CD4-positive, alpha-beta T cell (primary cell): Measurements from ENCODE around the gene KMT2C. TPM values are rescaled to one million over a fixed set of nuclear protein-coding genes. Genes with fewer than 3 reads are reported as not detected.

Source experiments
- ATAC-seq: fragments of 200-7000 bp; cut with Tn5 transposase; one replicate; pipeline ENCODE4 v1.10.0; 2022; ENCODE audit warnings: mild to moderate bottlenecking; ENCODE audit not compliant: poor library complexity
- CTCF ChIA-PET: fragments of 350-600 bp; sonication (Branson Sonifier 250); formaldehyde crosslinking; loops from one replicate; lab custom pipeline; 2021; ENCODE audit warnings: antibody characterized with exemption, inconsistent platforms; lab: Charles Lee
- POLR2A ChIA-PET: fragments of 350-600 bp; sonication (Branson Sonifier 250); formaldehyde crosslinking; loops from one replicate; lab custom pipeline; 2021; ENCODE audit warnings: antibody characterized with exemption, inconsistent platforms; lab: Charles Lee
- DNase-seq, 14 experiments: peaks; one replicate each; pipeline ENCODE4 v3.0.0-alpha.2; 2013 to 2020; ENCODE audit warnings: mixed read lengths in 2 of 14
- H3K27ac ChIP-seq, 2 donors: one replicate each; pipeline versions ENCODE4 v1.5.1 to v1.7.0; 2013; ENCODE audit warnings: low read length in 2 of 2, low read depth in 1 of 2, mild to moderate bottlenecking in 1 of 2
- H3K27me3 ChIP-seq, 2 experiments: 1 replicate in 1 of 2; 2 replicates in 1 of 2; pipeline versions ENCODE4 v1.6.1 to v1.7.0; 2013; ENCODE audit warnings: low read length in 2 of 2, control low read depth in 1 of 2, mild to moderate bottlenecking in 1 of 2, moderate library complexity in 1 of 2; ENCODE audit not compliant: insufficient read depth in 2 of 2, control insufficient read depth in 1 of 2
- H3K36me3 ChIP-seq: one replicate; pipeline ENCODE4 v1.6.1; 2013; ENCODE audit warnings: low read length, control low read depth; ENCODE audit not compliant: insufficient read depth
- H3K4me1 ChIP-seq: one replicate; pipeline ENCODE4 v1.6.1; 2013; ENCODE audit warnings: low read length, control low read depth; ENCODE audit not compliant: insufficient read depth
- H3K4me3 ChIP-seq: one replicate; pipeline ENCODE4 v1.5.1; 2013; ENCODE audit warnings: mild to moderate bottlenecking, low read length, moderate library complexity
- H3K9me3 ChIP-seq, 2 experiments: 1 replicate in 1 of 2; 2 replicates in 1 of 2; pipeline versions ENCODE4 v1.6.1 to v1.7.0; 2013; ENCODE audit warnings: low read length in 2 of 2, mild to moderate bottlenecking in 2 of 2, control low read depth in 1 of 2, moderate library complexity in 1 of 2; ENCODE audit not compliant: control insufficient read depth in 1 of 2, insufficient read depth in 1 of 2
- H3K27ac Mint-ChIP-seq: one replicate; pipeline ENCODE4 v1.8.0; 2020; ENCODE audit warnings: mixed read lengths
- H3K27me3 Mint-ChIP-seq: one replicate; pipeline ENCODE4 v1.8.0; 2021; ENCODE audit warnings: mixed read lengths
- H3K36me3 Mint-ChIP-seq: one replicate; pipeline ENCODE4 v1.8.0; 2021; ENCODE audit warnings: low read depth, mixed read lengths
- H3K4me1 Mint-ChIP-seq: one replicate; pipeline ENCODE4 v1.8.0; 2021; ENCODE audit warnings: low read depth, mixed read lengths
- H3K4me3 Mint-ChIP-seq: one replicate; pipeline ENCODE4 v1.8.0; 2020; ENCODE audit warnings: mild to moderate bottlenecking, mixed read lengths
- H3K9me3 Mint-ChIP-seq: one replicate; pipeline ENCODE4 v1.8.0; 2020; ENCODE audit warnings: mixed read lengths
- CTCF ChIP-seq: fragments of 200-600 bp; IDR thresholded peaks from one replicate; pipeline ENCODE4 v1.8.0; 2022; ENCODE audit warnings: antibody characterized with exemption, mild to moderate bottlenecking
- intact Hi-C, 2 experiments: fragments of 100-400 bp; cut with DNase I in 1 of 2; cut with micrococcal nuclease in 1 of 2; formaldehyde crosslinking; loops; one replicate each; pipeline versions ENCODE4 v1.15.1 to v1.9.0; 2023 to 2025; cut with DNase I, micrococcal nuclease
- total RNA-seq, 174 experiments: library from RNA in 2 of 174; stranded (reverse) in 2 of 174; gene quantifications; one replicate each; pipeline ENCODE4 v1.2.3 and lab custom pipeline; 2021 to 2026

Gene KMT2C
- total RNA-seq, 2 experiments from 2014 or later, result 113 to 118 TPM

GRCh38 chr7:152335900-152336571 lies 99.8 kb downstream of the KMT2C start:
- Histone ChIP-seq H3K9me3 (no peaks in the 10 kb centered on the region), H3K27ac (peak overlapping the region; percentile 10 to 16), H3K36me3 (no peaks in the 10 kb centered on the region), H3K27me3 (no peaks in the 10 kb centered on the region), H3K4me1 (peaks cover 17% of the 10 kb centered on the region), H3K4me3 (peak overlapping the region; percentile 35)
- no peak for ATAC-seq
- Mint-ChIP-seq H3K36me3 (peaks cover 7% of the 10 kb centered on the region), H3K4me1 (peaks cover 76% of the 10 kb centered on the region), H3K9me3 (no peaks in the 10 kb centered on the region), H3K4me3 (peak overlapping the region; percentile 74), H3K27ac (peak overlapping the region; percentile 57), H3K27me3 (no peaks in the 10 kb centered on the region)
- no peak for TF ChIP-seq CTCF
- peak in 3 of 14 experiments; percentile 20 to 61 (median 27) for DNase-seq
- ChIA-PET POLR2A (interaction anchor here (0.9 to 2.5 kb wide), 3 partner anchors 98 to 128 kb away, joined by 4 to 9 read pairs (median 7); no protein-coding TSS in a partner anchor), CTCF (interaction anchor here (0.8 to 3.4 kb wide), 5 partner anchors 8 to 371 kb away, joined by 3 to 15 read pairs (median 4); no protein-coding TSS in a partner anchor)
- intact Hi-C loops, result loop anchor here (1.0 to 10.0 kb wide), 4 partner anchors 46 to 489 kb away; no protein-coding TSS in a partner anchor

GRCh38 chr7:152333134-152333533 lies 102.7 kb downstream of the KMT2C start:
- Histone ChIP-seq H3K27ac (no peak overlapping the region), H3K4me3 (no peak overlapping the region), H3K9me3 (no peaks in the 10 kb centered on the region), H3K36me3 (peaks cover 17% of the 10 kb centered on the region), H3K27me3 (no peaks in the 10 kb centered on the region), H3K4me1 (peaks cover 13% of the 10 kb centered on the region)
- CTCF ChIA-PET, result no interaction called here
- H3K36me3 Mint-ChIP-seq, result peaks cover 34% of the 10 kb centered on the region
- H3K9me3 Mint-ChIP-seq, result no peaks in the 10 kb centered on the region
- intact Hi-C loops, result loop anchor here in 1 of 2 experiments (10.0 kb wide), 1 partner anchor 492 kb away; no protein-coding TSS in a partner anchor
- peaks cover 72% of the 10 kb centered on the region for H3K4me1 Mint-ChIP-seq
- ATAC-seq (no peak), DNase-seq (no peak)
- no peak overlapping the region for H3K4me3 Mint-ChIP-seq
- H3K27me3 Mint-ChIP-seq, result no peaks in the 10 kb centered on the region
- POLR2A ChIA-PET, result interaction anchor here (1.1 kb wide), 1 partner anchor 16 kb away, joined by 6 read pairs; no protein-coding TSS in a partner anchor
- no peak for TF ChIP-seq CTCF
- peak overlapping the region; percentile 16 for H3K27ac Mint-ChIP-seq

- Mint-ChIP-seq H3K4me3 (no peak overlapping the region), H3K9me3 (no peaks in the 10 kb centered on the region), H3K27ac (no peak overlapping the region), H3K27me3 (no peaks in the 10 kb centered on the region), H3K4me1 (peaks cover 52% of the 10 kb centered on the region), H3K36me3 (peaks cover 49% of the 10 kb centered on the region)
- POLR2A ChIA-PET, result no interaction called here
- TF ChIP-seq CTCF, result no peak
- H3K36me3 ChIP-seq, result peaks cover 25% of the 10 kb centered on the region
- H3K27ac ChIP-seq, result no peak overlapping the region
- H3K4me3 ChIP-seq, result no peak overlapping the region
- no peaks in the 10 kb centered on the region for H3K27me3 ChIP-seq
- H3K4me1 ChIP-seq, result peaks cover 3% of the 10 kb centered on the region
- H3K9me3 ChIP-seq, result no peaks in the 10 kb centered on the region
- CTCF ChIA-PET, result interaction anchor here (0.6 to 1.2 kb wide), 3 partner anchors 15 to 376 kb away, joined by 3 read pairs; no protein-coding TSS in a partner anchor
- intact Hi-C loops, result loop anchor here in 1 of 2 experiments (10.0 kb wide), 1 partner anchor 494 kb away; no protein-coding TSS in a partner anchor
- DNase-seq (no peak), ATAC-seq (no peak)
Measured at GRCh38 chr7:152330827-152331226, 105.0 kb downstream of the KMT2C start.
